Calu3 (cell line): ENCODE data around the gene MBP. TPM values are rescaled to one million over a fixed set of nuclear protein-coding genes. Genes with fewer than 3 reads are reported as not detected.
"Not testable (repeated sequence)": the region's sequence is repeated elsewhere in the genome, so short reads cannot be mapped to it uniquely, and the experiment has no call there.

ENCODE experiments used
- BruUV-seq: library from RNA; stranded (reverse); fragments of 400-500 nt; replicated peaks from 2 replicates; lab custom pipeline; 2021; lab: Mats Ljungman, UMichigan
- CTCF ChIA-PET: fragments of 300-600 bp; sonication (Branson Sonifier 250); formaldehyde crosslinking; loops from one replicate; lab custom pipeline; 2022; ENCODE audit warnings: antibody characterized with exemption; lab: Charles Lee
- DNase-seq: peaks from one replicate; pipeline ENCODE4 v3.0.0; 2022
- H3K27ac Mint-ChIP-seq: one replicate; pipeline ENCODE4 v1.8.0; 2022; ENCODE audit warnings: mixed read lengths; ENCODE audit not compliant: unreplicated experiment
- H3K27me3 Mint-ChIP-seq: one replicate; pipeline ENCODE4 v1.8.0; 2022; ENCODE audit warnings: mixed read lengths; ENCODE audit not compliant: unreplicated experiment
- H3K36me3 Mint-ChIP-seq: one replicate; pipeline ENCODE4 v1.8.0; 2022; ENCODE audit warnings: mild to moderate bottlenecking, moderate library complexity, mixed read lengths; ENCODE audit not compliant: insufficient read depth, unreplicated experiment
- H3K4me1 Mint-ChIP-seq: one replicate; pipeline ENCODE4 v1.8.0; 2022; ENCODE audit warnings: mild to moderate bottlenecking, low read depth, mixed read lengths; ENCODE audit not compliant: unreplicated experiment
- H3K4me3 Mint-ChIP-seq: one replicate; pipeline ENCODE4 v1.8.0; 2022; ENCODE audit warnings: mild to moderate bottlenecking, low read depth, moderate library complexity, mixed read lengths; ENCODE audit not compliant: unreplicated experiment
- H3K9me3 Mint-ChIP-seq: one replicate; pipeline ENCODE4 v1.8.0; 2022; ENCODE audit warnings: low read depth, mixed read lengths; ENCODE audit not compliant: unreplicated experiment
- intact Hi-C: fragments of 100-400 bp; cut with micrococcal nuclease; formaldehyde crosslinking; loops from one replicate; pipeline ENCODE4 v1.10.0; 2022; ENCODE audit not compliant: unreplicated experiment
- total RNA-seq: library from RNA; stranded (reverse); gene quantifications from 2 replicates; pipeline ENCODE4 v1.2.3, GENCODE V29; 2022
- TF ChIP-seq, protein P1 (sequence below): fragments of 200-600 bp; IDR thresholded peaks from one replicate; pipeline ENCODE4 v1.8.0; 2022; ENCODE audit warnings: antibody characterized with exemption; ENCODE audit not compliant: unreplicated experiment

MBP gene
- total RNA-seq, 1 experiment from 2014 or later, result 221 TPM

DNA sequence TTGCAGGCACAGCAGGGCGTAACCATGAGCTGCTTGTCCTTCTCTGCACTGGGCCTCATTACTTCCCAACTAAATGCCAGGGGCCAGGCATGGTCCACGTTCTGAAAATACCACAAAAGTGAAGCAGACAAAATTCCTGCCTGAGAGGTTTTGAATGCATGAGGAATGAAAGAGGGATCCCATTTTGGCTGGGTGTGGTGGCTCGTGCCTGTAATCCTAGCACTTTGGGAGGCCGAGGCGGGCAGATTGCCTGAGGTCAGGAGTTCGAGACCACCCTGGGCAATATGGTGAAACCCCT, 139.5 kb downstream of the MBP start:
- BruUV-seq, result no TSS peak

DNA sequence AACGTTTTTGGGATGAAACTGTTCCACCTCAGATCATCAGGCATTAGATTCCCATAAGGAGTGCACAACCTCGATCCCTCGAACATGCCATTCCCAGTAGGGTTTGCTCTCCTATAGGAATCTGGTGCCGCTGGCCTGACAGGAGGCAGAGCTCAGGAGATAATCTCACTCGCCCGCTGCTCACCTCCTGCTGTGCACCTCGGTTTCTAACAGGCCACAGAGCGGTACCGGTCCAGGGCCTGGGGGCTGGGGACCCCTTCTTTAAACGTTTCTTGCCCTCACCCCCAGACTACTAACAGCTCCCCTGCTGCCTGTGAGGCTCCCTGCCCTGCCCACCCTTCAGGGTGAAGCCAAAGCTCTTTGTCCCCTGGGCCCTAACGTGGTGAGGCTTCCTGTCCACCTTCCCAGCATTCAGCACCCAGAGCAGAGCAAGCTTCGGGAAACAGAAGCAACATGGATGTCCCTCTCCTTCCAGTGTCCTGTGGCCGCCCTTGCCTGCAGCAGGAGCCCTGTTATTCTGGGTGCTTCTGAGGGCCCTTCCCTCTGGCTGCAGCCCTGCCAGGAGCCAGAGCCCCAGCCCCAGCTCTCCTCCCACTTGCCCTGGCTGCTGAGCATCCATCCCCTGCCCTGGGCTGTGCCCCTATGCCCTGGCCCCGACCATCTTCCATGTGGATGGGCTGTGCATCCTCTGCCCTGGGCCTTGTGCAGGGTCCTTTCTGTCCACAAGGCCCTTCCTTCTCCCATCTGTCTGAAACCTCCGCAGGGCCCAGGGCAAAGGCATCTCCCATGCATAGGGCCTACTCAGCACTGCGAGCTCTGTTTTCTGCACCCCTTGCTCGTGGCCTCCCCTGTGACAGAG, 140.1 kb downstream of the MBP start:
- H3K36me3 Mint-ChIP-seq, result no peaks in the 10 kb centered on the region
- intact Hi-C loops, result no loop called here
- no peak overlapping the region for H3K4me3 Mint-ChIP-seq
- no peaks in the 10 kb centered on the region for H3K4me1 Mint-ChIP-seq
- H3K9me3 Mint-ChIP-seq, result no peaks in the 10 kb centered on the region
- BruUV-seq, result no TSS peak
- no peaks in the 10 kb centered on the region for H3K27me3 Mint-ChIP-seq
- no peak overlapping the region for H3K27ac Mint-ChIP-seq
- no peak for DNase-seq
- TF ChIP-seq, protein P1, sequence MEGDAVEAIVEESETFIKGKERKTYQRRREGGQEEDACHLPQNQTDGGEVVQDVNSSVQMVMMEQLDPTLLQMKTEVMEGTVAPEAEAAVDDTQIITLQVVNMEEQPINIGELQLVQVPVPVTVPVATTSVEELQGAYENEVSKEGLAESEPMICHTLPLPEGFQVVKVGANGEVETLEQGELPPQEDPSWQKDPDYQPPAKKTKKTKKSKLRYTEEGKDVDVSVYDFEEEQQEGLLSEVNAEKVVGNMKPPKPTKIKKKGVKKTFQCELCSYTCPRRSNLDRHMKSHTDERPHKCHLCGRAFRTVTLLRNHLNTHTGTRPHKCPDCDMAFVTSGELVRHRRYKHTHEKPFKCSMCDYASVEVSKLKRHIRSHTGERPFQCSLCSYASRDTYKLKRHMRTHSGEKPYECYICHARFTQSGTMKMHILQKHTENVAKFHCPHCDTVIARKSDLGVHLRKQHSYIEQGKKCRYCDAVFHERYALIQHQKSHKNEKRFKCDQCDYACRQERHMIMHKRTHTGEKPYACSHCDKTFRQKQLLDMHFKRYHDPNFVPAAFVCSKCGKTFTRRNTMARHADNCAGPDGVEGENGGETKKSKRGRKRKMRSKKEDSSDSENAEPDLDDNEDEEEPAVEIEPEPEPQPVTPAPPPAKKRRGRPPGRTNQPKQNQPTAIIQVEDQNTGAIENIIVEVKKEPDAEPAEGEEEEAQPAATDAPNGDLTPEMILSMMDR, result no peak
- CTCF ChIA-PET, result interaction anchor here (1.3 to 1.4 kb wide), 2 partner anchors 34 to 63 kb away, joined by 3 read pairs; no protein-coding TSS in a partner anchor

More for the DNA sequence above, 139.5 kb downstream of the MBP start:
- Mint-ChIP-seq H3K4me3 (no peak overlapping the region), H3K9me3 (no peaks in the 10 kb centered on the region), H3K36me3 (no peaks in the 10 kb centered on the region), H3K4me1 (no peaks in the 10 kb centered on the region), H3K27ac (no peak overlapping the region), H3K27me3 (no peaks in the 10 kb centered on the region)
- CTCF ChIA-PET, result interaction anchor here (0.6 kb wide), 1 partner anchor 175 kb away, joined by 3 read pairs; no protein-coding TSS in a partner anchor
- DNase-seq, result no peak
- intact Hi-C loops, result no loop called here
- TF ChIP-seq, protein P1, result no peak

DNA sequence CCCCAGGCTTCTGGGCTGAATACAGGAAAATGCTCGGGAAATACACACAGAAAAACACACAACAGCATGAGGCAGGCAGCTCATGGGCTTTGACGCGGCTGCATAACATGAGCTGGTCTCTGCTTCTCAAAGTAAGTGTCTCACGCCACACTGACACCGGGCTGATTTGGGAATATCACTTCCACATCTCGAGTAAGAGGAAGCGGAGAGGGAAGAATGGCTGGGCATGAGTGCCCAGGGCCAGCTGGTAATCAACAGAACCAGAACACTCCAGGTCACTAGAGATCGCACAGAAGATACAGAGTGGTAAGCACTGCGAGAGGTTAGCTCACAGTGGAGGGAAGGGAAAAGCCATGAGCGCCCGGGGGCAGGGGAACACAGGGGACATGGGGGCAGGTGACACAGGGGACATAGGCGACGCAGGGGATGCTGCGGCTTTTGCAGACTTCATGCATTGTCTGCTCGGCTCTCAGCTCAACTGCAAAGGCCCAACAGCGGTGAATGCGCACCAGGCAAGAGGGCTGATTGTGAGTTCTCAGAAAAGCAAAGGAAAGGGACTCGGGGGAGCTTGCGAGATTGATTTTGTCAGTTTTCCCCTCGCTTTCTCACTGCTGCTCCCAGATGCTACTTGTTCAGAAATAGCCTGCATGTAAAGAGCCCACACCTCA, 141.4 kb downstream of the MBP start:
- Mint-ChIP-seq H3K27me3 (no peaks in the 10 kb centered on the region), H3K9me3 (no peaks in the 10 kb centered on the region), H3K4me3 (no peak overlapping the region), H3K27ac (no peak overlapping the region), H3K36me3 (no peaks in the 10 kb centered on the region), H3K4me1 (no peaks in the 10 kb centered on the region)
- no TSS peak for BruUV-seq
- no peak for DNase-seq
- TF ChIP-seq, protein P1, result no peak
- CTCF ChIA-PET, result interaction anchor here (0.5 to 1.4 kb wide), 5 partner anchors 9 to 1676 kb away, joined by 3 to 4 read pairs (median 3); no protein-coding TSS in a partner anchor
- intact Hi-C loops, result no loop called here

DNA sequence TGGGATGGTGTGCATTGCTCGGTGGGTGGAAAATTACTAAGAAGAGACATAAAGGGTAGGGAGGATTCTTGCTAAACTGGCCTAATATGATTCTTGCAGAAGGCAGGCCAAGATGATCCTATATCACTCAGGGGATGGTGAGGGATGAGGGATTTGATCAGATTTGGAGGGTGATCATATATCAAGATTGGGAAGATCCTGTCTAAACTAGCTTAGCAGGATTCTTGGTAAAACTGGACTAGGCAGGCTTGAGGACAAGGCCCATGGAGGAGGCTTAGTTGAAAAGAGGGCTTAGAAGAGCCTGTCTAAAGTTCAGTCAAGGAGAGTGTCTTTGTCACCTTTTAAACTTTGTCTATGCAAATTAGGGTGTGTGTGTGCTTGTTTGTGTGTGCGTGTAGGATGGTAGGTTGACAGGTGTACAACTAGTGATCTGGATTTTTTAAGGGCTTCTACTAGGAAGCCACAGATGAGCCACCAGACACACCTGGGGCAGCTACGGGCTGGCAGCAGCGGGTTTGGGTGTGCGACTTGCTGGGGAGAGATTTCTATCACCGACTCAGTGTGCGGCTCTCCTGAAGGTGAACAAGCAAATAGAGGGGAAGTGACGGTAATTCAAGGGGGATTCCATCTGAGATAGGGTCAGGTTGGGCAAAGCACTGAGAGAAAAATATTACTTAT, 142.1 kb downstream of the MBP start:
- H3K27me3 Mint-ChIP-seq, intact Hi-C loops, DNase-seq, H3K36me3 Mint-ChIP-seq, H3K27ac Mint-ChIP-seq, H3K9me3 Mint-ChIP-seq, H3K4me1 Mint-ChIP-seq, BruUV-seq, H3K4me3 Mint-ChIP-seq: not testable (repeated sequence)
- CTCF ChIA-PET, result interaction anchor here (1.0 to 1.4 kb wide), 2 partner anchors 10 kb away, joined by 4 read pairs; no protein-coding TSS in a partner anchor
